Measurements from ENCODE around the gene DNAJB1. TPM values are rescaled to one million over a fixed set of nuclear protein-coding genes. Genes with fewer than 3 reads are reported as not detected.

DNAJB1 gene
- total RNA-seq, 1 donor from 2014 or later: 113 TPM

DNA sequence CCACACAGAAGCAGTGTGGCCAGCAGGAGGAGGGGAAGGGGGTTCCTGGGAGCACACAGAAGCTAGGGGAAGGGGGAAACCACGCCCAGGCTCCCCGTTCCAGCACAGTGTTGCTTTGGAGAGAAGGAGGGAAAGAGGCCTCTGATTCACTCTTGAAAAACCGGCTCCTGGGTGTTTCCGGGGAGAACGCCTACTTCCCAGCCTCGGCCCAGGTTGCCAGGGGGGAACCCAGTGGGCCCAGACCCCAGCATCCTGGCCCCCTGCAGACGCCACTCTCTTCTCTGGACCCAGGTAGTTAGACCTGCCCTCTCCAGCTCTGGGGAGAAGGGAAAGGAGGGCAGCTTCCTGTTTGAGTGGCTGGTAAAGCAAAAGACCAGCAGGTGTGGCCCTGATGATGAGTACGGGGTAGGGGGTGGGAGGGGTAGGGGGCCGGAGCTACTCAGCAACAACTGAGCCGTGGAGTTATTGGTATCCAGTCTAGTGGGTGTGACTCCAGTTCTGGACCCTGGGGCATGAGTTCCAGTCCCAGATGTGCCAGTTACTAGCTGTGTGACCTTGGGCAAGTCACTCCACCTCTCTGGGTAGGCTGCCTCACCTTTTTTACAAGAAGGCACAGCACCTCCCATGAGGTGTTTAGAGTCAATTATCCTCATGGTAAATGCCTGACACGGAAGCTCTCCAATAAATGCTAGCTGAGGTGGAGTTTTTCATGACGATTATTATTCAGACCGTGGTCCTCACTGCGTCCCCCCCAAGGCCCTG, 23.1 kb downstream of the DNAJB1 start:
- peaks cover 7% of the 10 kb centered on the region for H3K36me3 Mint-ChIP-seq (ENCODE audit: low read depth)
- peaks cover 12% of the 10 kb centered on the region for H3K4me1 Mint-ChIP-seq (ENCODE audit: low read depth)
- H3K9me3 Mint-ChIP-seq: no peaks in the 10 kb centered on the region
- peak overlapping the region; percentile 77 for H3K4me3 Mint-ChIP-seq (ENCODE audit: low read depth)
- no peak for DNase-seq (ENCODE audit: low spot score)
- no peak overlapping the region for H3K27ac Mint-ChIP-seq
- intact Hi-C loops (cut with micrococcal nuclease): no loop called here
- H3K27me3 Mint-ChIP-seq (ENCODE audit: low read depth): no peaks in the 10 kb centered on the region

DNA sequence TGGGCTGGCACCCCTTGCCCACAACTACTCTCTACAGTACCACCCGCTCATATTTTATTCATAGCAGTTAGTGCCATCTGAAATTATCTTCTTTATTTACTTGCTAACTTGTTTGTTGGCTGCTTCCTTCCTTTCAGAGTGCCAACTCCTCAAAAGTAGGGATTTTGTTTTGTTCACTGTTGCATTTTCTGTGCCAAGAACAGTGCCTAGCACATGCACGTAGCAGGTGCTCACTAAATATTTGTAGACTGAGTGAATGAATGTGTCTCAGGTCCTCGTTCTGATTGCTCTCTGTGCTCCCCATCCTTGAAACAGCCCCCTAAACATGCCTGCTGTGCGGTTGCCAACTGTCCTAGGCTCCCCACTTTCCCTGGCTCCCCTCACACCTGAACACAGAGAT, 23.8 kb downstream of the DNAJB1 start:
- Mint-ChIP-seq H3K4me3 (ENCODE audit: low read depth) (peak overlapping the region; percentile 37), H3K9me3 (no peaks in the 10 kb centered on the region), H3K27ac (no peak overlapping the region), H3K27me3 (ENCODE audit: low read depth) (no peaks in the 10 kb centered on the region), H3K4me1 (ENCODE audit: low read depth) (peaks cover 12% of the 10 kb centered on the region), H3K36me3 (ENCODE audit: low read depth) (peaks cover 7% of the 10 kb centered on the region)
- DNase-seq (ENCODE audit: low spot score): no peak
- intact Hi-C loops (cut with micrococcal nuclease): no loop called here

DNA sequence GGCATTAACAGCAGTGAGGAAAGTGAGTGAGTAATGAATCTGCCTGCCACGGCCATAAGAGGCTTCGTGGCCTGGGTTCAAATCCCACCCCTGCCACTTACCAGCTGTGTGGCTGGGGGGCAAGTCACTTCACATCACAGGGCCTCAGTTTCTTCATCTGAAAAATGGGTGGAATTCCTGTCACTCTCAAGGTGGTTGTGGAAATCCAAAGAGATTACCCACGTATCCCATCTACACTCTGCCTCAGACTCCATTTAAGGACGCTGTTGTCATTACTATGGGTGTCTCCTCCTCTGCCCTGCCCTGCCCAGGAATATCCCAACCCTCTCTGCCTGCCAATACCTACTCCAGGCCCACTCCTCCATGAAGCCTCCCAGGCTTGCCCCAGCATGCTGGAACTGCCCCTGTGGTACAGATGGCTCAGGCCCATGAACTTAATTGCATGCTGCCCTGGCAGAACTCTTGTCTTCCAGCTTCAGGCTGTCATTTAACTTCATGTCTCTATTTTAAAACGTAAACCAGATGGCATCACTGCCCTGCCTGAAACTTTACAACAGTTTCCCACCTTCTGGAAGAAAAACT, 25.4 kb downstream of the DNAJB1 start:
- Mint-ChIP-seq H3K9me3 (no peaks in the 10 kb centered on the region), H3K4me1 (ENCODE audit: low read depth) (peaks cover 12% of the 10 kb centered on the region), H3K27ac (no peak overlapping the region), H3K27me3 (ENCODE audit: low read depth) (no peaks in the 10 kb centered on the region), H3K4me3 (ENCODE audit: low read depth) (no peak overlapping the region), H3K36me3 (ENCODE audit: low read depth) (peaks cover 9% of the 10 kb centered on the region)
- no peak for DNase-seq (ENCODE audit: low spot score)
- intact Hi-C loops (cut with micrococcal nuclease): no loop called here

DNA sequence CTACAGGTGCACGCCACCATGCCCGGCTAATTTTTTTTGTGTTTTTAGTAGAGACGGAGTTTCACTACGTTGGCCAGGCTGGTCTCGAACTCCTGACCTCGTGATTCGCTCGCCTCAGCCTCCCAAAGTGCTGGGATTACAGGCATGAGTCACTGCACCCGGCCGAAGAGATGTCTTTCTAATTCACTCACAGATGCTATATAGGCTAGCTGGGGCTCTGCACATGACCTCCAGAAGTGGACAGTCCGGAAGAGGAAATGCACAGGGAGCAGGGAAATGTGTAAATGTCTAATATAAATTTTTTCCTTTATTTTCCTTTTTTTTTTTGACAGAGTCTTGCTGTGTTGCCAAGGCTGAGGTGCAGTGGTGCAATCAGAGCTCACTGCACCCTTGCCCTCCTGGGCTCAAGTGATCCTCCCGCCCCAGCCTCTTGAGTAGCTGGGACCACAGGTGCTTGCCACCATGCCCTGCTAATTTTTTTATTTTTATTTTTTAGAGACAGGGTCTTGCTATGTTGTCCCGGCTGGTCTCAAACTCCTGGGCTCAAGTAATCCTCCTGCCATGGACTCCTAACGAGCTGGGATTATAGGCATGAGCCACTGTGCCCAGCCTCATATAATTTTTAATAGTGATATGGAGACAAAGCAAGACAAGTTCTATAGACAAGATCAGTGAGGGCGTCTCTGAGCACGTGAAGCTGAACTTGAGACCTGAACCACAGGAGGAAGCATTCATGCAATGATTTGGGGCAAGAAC, 30.6 kb downstream of the DNAJB1 start:
- H3K27ac Mint-ChIP-seq: no peak overlapping the region
- DNase-seq (ENCODE audit: low spot score): no peak

DNA sequence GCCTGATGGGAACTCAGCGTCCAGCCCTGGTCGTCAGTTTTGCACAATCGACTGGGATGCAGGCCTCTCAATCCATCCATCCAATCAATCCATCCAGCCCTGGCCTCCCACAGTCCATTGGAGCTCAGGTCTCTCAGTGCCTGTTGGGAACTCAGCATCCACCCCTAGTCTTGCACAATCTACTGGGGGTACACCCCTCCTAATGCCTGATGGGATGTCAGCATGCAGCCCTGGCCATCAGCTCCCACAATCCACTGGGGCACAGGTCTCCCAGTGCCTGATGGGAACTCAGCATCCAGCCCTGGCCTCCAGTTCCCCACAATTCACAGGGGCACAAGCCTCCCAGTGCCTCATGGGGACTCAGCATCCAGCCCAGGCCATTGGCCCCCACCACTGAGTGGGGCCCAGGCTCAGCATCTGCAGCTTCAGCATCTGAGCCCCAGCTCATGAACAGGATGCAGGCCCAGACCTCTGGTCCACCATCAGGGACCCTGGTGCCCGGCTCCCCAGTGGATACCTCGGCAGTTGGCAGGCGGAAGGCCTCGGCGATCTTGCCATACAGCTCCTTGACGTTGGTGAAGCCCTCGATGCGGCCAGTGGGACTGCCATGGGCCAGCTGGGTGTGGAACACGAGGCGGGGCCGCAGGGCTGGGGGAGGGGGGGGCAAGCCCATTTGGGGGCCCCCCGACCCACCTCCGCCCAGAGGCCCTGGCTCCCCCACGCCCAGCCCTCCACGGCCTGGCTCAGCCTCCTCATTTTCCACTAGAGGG, 35.8 kb downstream of the DNAJB1 start:
- no peaks in the 10 kb centered on the region for H3K9me3 Mint-ChIP-seq
- no peaks in the 10 kb centered on the region for H3K27me3 Mint-ChIP-seq (ENCODE audit: low read depth)
- intact Hi-C loops (cut with micrococcal nuclease): loop anchor here (10.0 kb wide), 1 partner anchor 278 kb away; the partner anchor contains the start of gene ADGRL1
- H3K36me3 Mint-ChIP-seq (ENCODE audit: low read depth): peaks cover 5% of the 10 kb centered on the region
- H3K27ac Mint-ChIP-seq: no peak overlapping the region
- no peak for DNase-seq (ENCODE audit: low spot score)
- no peak overlapping the region for H3K4me3 Mint-ChIP-seq (ENCODE audit: low read depth)
- peaks cover 5% of the 10 kb centered on the region for H3K4me1 Mint-ChIP-seq (ENCODE audit: low read depth)

More for the DNA sequence above, 30.6 kb downstream of the DNAJB1 start:
- Mint-ChIP-seq H3K4me1 (ENCODE audit: low read depth) (peaks cover 5% of the 10 kb centered on the region), H3K27me3 (ENCODE audit: low read depth) (no peaks in the 10 kb centered on the region), H3K4me3 (ENCODE audit: low read depth) (no peak overlapping the region), H3K36me3 (ENCODE audit: low read depth) (peaks cover 15% of the 10 kb centered on the region), H3K9me3 (no peaks in the 10 kb centered on the region)
- intact Hi-C loops (cut with micrococcal nuclease): loop anchor here (2.0 to 10.0 kb wide), 2 partner anchors 55 to 283 kb away; partner anchors contain the start of genes ADGRL1 and PKN1

DNA sequence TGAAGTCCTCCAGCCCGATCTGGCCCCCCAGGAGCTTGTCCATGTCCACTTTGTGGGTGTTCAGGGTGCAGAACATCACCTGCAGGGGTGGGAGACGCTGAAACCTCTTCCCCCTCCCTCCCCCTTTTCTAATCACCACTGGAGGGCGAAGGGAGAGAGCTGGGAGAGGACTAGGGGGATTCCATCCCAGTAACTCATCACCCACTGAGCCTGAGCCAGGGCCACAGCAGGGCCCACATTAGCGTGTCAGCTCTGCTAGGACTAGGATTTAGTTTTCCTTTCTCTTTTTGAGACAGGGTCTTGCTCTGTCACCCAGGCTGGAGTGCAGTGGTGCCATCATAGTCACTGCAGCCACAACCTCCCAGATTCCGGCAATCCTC, 37.5 kb downstream of the DNAJB1 start:
- intact Hi-C loops (cut with micrococcal nuclease): loop anchor here (10.0 kb wide), 1 partner anchor 276 kb away; the partner anchor contains the start of gene ADGRL1
- no peak for DNase-seq (ENCODE audit: low spot score)
- Mint-ChIP-seq H3K27ac (no peak overlapping the region), H3K4me1 (ENCODE audit: low read depth) (peaks cover 5% of the 10 kb centered on the region), H3K36me3 (ENCODE audit: low read depth) (peaks cover 2% of the 10 kb centered on the region), H3K27me3 (ENCODE audit: low read depth) (no peaks in the 10 kb centered on the region), H3K9me3 (no peaks in the 10 kb centered on the region), H3K4me3 (ENCODE audit: low read depth) (no peak overlapping the region)

DNA sequence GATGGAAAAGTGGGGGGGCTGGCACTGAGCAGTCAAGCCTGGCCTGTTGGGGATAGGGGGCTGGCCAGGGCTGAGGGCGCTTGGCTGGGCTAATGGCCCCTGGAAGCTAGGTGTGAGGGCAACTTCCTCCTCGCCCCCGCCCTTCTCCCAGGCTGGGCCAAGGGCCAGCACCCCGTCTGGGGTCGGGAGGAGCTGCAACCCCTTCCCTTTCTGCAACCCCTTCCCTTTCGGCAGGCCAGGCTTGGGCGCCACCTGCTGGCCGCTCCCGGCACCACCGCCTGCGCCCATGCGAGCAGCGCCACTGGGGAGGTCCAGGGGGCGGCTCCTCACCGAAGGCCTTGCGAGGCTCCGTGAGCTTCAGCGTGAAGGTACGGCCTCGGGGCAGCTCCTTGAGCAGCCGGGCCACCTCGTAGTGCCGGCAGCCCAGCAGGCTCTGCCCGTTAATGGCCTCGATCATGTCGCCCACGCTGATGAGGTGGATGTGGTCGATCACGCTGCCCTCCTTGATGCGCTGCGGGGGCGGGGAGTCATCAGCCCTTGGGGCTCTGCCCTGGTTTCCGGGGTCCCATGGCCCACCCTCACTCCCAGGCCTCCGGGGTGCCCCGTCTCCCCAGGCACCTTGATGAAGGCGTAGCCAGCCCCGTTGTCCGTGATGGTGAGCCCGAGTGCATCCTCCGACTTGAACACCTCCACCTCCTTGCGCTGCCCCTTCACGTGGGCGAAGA, 38.1 kb downstream of the DNAJB1 start:
- no peaks in the 10 kb centered on the region for H3K9me3 Mint-ChIP-seq
- peaks cover 2% of the 10 kb centered on the region for H3K36me3 Mint-ChIP-seq (ENCODE audit: low read depth)
- H3K27me3 Mint-ChIP-seq (ENCODE audit: low read depth): no peaks in the 10 kb centered on the region
- H3K4me1 Mint-ChIP-seq (ENCODE audit: low read depth): peaks cover 9% of the 10 kb centered on the region
- H3K4me3 Mint-ChIP-seq (ENCODE audit: low read depth): no peak overlapping the region
- intact Hi-C loops (cut with micrococcal nuclease): loop anchor here (10.0 kb wide), 1 partner anchor 275 kb away; the partner anchor contains the start of gene ADGRL1
- no peak overlapping the region for H3K27ac Mint-ChIP-seq
- peak; percentile 66 for DNase-seq (ENCODE audit: low spot score)

DNA sequence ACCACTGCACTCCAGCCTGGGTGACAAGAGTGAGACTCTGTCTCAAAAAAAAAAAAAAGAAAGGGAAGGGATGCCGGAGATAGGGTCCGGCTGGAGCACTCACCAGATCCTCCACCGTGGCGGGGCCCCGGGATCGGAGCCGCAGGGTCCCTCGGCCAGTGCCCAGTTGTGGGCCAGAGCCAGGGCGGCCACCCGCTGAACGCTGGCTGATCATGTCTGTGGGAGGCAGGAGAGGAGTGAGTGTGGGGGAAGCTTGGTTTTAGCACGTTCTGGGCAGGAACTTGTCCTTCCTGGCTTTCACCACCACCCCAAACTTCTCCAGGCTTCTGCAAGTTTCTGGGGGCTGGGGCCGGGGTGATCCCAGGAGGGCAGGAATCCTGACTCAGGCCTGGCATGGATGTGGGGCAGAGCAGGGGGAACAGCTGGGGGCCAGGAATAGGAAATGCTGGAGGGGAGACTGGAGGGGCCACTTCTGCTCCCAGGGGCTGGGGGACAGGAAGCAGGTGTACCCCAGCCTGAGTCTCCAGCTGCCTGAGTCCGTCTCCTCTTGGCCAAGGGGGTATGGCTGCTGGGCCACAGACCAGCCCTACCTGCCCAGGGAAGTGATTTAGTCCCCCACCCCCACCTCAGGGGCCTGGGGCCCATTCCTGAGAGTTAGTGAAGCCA, 38.8 kb downstream of the DNAJB1 start:
- Mint-ChIP-seq H3K9me3 (no peaks in the 10 kb centered on the region), H3K27ac (no peak overlapping the region), H3K4me3 (ENCODE audit: low read depth) (no peak overlapping the region), H3K4me1 (ENCODE audit: low read depth) (peaks cover 12% of the 10 kb centered on the region), H3K36me3 (ENCODE audit: low read depth) (peaks cover 2% of the 10 kb centered on the region), H3K27me3 (ENCODE audit: low read depth) (peaks cover 5% of the 10 kb centered on the region)
- DNase-seq (ENCODE audit: low spot score): no peak
- intact Hi-C loops (cut with micrococcal nuclease): no loop called here

DNA sequence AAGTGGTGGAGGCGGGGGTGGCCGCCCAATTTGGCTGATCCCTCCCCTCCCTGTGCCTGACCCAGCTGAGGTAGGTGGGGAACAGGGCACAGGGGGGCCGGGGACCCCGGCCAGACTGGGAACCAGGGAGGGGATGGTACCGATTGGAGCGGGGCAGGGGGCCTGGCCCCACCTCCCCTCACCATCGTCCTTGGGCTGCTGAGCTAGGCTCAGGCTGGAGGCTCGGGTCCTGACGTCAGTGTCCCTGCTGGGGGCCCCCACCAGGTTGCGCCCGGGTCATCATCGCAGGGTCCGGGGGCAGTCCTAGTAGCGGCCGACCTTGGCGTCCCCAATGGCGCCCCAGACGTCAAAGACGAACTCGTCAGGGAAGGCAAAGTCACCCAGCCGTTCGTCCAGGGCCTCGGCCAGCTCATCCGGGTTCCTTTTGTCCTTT, 40.1 kb downstream of the DNAJB1 start:
- DNase-seq (ENCODE audit: low spot score): no peak
- intact Hi-C loops (cut with micrococcal nuclease): no loop called here
- Mint-ChIP-seq H3K4me3 (ENCODE audit: low read depth) (no peak overlapping the region), H3K27me3 (ENCODE audit: low read depth) (peaks cover 9% of the 10 kb centered on the region), H3K4me1 (ENCODE audit: low read depth) (peaks cover 13% of the 10 kb centered on the region), H3K36me3 (ENCODE audit: low read depth) (no peaks in the 10 kb centered on the region), H3K27ac (no peak overlapping the region), H3K9me3 (no peaks in the 10 kb centered on the region)

DNA sequence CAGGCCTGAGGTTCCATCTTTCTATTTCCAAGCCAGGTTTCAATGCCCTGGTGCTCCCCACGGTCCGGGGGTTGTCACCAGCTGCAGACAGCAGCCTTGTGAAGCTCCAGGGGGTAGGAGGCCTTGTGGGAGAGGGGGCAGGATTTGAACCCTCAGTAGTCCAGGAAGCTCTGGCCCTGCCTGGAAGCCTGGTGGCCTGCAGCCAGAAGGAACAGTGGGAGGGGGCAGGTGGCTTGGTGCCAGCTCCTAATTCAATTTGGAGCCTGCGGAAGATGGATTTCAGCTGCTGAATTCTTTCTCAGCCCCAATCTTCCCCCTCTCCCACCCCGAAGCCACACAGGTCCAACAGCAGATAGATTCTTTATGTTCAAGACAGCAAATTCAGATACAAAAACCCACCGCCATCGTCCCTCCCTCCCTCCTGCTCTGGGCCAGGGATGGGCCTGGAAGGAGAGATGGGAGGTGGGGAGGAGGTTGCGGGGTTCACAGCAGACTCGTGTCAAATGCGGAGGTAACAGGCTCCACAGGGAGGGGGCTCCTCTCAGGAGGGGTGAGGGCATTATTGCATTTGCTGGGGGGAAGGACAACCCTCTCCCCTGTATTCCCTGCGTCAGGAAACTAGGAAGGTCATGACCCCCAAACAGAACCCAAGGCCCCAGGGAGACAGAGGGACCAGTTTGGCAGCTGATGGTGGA, 40.6 kb downstream of the DNAJB1 start:
- no peak overlapping the region for H3K27ac Mint-ChIP-seq
- intact Hi-C loops (cut with micrococcal nuclease): no loop called here
- H3K9me3 Mint-ChIP-seq: no peaks in the 10 kb centered on the region
- no peak for DNase-seq (ENCODE audit: low spot score)
- peaks cover 13% of the 10 kb centered on the region for H3K4me1 Mint-ChIP-seq (ENCODE audit: low read depth)
- H3K4me3 Mint-ChIP-seq (ENCODE audit: low read depth): no peak overlapping the region
- peaks cover 15% of the 10 kb centered on the region for H3K27me3 Mint-ChIP-seq (ENCODE audit: low read depth)
- no peaks in the 10 kb centered on the region for H3K36me3 Mint-ChIP-seq (ENCODE audit: low read depth)

DNA sequence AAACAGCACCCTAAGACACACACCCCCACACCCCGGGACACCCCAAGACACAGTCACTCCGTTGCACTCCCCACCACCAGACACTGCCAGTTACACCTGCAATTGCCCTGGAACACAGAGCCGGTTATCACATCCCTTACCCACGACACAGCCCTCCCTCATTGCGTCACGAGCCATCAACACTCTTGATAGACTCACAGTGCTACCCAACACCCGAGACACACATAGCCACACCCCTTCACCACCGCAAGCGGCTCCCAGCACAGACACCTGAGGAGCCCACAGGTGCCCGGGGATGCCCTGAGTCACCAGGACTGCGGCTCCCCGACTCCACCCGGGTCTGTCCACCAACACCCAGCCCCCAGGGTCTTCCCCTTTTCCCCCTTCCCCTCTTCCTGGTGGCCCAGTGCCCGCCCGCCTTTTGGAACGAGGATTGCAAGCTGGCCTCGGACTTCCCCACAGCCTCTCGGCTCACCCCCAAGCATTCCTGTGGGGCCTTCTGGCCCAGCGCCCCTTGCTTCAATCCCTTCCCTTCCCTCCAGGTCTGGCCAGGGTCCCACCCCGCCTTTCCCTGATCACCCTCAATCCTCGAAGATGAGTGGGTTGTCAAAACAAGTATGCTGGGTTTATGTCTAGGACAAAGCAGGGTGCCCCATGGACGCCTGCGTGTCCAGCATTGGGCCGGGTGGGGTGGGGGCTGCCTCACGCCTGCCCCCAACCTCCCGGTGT, 41.4 kb downstream of the DNAJB1 start:
- Mint-ChIP-seq H3K27ac (no peak overlapping the region), H3K27me3 (ENCODE audit: low read depth) (peaks cover 15% of the 10 kb centered on the region), H3K4me1 (ENCODE audit: low read depth) (peaks cover 14% of the 10 kb centered on the region), H3K36me3 (ENCODE audit: low read depth) (peaks cover 3% of the 10 kb centered on the region), H3K9me3 (no peaks in the 10 kb centered on the region), H3K4me3 (ENCODE audit: low read depth) (no peak overlapping the region)
- no peak for DNase-seq (ENCODE audit: low spot score)
- intact Hi-C loops (cut with micrococcal nuclease): no loop called here

Measured in activated T-helper 2 cell treated with anti-CD3 and anti-CD28 coated beads, Interferon-gamma antibody, Interleukin-2, Interleukin-4, amounts not matched to agents 10 μg/mL and 5 μg/mL and 100 μg/mL, durations not matched to agents 14 hours and 24 hours and 36 hours (primary cell).